ENCODE measurements around the gene TOP1.

The TOP1 gene

DNA sequence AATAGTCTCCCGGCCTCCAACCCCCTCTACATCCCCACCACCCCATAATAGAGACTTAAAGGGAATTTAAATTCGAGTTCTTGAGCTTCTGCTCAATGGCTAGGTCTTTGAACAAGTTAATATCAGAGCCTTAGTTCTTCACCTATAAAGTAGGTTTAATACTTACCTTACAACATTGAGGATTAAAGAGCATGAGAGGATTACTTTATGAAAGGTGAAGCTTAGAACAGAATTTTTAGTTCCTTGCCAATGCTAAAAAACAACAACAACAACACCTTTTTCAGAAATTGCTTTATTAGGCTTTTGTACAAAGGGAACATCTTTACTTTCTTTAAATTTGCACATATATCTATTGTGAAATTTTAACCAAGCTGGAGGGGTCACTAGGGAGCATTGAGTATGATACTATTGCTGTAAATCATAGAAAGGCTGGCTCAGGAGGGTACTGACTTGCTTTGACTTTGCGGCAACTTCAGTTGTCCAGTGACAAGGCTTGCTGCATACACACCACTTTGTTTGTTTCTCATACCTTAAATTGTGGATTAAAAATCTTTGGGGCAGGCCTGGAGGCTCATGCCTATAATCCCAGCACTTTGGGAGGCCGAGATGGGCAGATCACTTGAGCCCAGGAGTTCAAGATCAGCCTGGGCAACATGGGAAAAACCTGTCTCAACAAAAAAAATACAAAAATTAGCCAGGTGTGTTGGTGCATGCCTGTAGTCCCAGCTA, 9.7 kb downstream of the TOP1 start:
- no peak for DNase-seq

DNA sequence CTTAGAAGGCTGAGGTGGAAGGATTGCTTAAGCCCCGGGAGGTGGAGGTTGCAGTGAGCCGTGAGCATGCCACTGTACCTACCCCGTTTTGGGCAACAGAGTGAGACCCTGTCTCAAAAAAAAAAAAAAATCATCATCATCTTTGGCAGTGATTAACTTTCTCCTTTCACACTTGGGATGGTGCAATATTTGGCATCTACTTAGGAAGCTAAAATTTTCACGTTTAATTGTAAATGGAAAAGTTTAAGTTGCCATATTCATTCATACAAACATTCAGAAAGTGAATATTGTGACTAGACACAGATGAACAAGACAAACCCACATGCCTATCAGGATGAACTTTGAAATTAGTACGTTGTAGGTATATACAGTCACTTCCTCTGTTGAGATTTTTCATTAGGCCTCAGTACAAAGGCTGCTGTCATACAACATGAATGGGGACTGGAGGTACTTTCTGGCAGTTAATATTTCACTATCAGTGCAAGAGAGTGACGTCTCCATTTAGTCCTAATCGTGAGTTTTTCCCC, 10.3 kb downstream of the TOP1 start:
- no peak for DNase-seq

- DNase-seq, result no peak
Observed at GRCh38 chr20:41040855-41041254, 12.2 kb downstream of the TOP1 start.

DNA sequence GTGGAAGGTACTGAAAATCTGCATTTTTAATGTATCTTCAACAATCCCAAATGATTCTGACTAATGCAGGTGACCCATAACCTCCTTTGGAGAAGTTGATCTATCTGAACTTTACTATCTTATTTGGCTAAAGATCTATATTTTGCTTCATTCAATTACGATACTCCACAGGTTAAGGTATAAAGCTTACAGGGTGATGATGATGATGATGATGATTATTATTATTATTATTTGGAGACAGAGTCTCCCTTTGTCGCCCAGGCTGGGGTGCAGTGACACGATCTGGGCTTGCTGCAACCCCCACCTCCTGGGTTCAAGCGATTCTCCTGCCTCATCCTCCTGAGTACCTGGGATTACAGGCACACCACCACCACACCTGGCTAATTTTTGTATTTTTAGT, 13.1 kb downstream of the TOP1 start:
- no peak for DNase-seq

DNA sequence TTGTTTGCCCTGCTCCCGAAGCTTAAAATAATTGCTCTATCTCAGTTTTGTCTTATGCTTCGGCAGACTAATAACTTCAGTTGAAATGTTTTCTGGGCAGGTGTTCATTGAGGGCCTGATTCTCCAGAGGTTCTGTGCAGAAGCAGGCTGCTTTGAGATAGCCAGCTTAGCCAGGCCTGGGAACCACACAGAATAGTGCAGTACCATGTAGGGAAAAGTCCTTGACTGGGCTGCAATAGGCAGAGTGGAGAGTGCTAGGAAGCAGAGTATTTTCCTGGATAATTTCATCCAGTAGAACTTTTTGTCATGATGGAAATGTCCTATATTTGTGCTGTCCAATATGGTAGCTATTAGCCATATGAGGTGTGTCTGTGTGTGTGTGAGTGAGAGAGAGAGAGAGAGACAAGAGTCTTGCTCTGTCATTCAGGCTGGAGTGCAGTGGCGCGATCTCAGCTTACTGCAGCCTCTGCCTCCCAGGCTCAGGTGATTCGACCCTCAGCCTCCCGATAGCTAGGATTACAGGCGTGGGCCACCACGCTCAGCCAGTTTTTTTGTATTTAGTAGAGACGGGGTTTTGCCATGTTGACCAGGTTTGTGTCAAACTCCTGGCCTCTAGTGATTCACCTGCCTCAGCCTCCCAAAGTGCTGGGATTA, 15.9 kb downstream of the TOP1 start:
- DNase-seq, result no peak

DNA sequence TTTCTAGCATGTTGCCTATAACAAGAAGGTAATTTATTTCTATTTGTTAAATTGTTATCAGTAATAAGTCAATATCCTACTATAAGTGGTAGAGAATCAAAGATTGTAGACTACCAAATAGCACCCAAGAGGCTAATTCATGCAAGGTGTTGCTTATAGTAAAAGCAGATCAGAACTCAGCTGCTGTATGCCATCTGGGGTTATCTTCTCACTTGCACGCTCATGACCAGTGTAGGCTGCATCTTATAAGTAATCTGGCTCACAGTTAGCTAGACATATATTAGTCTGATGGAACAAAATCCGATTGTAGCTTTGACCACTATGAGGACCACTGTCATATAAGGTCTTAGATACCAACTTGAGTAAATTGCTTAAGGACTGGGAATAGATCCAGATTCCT, 17.0 kb downstream of the TOP1 start:
- DNase-seq, result no peak

GRCh38 chr20:41046716-41047115, 18.1 kb downstream of the TOP1 start:
- no peak for DNase-seq

DNA sequence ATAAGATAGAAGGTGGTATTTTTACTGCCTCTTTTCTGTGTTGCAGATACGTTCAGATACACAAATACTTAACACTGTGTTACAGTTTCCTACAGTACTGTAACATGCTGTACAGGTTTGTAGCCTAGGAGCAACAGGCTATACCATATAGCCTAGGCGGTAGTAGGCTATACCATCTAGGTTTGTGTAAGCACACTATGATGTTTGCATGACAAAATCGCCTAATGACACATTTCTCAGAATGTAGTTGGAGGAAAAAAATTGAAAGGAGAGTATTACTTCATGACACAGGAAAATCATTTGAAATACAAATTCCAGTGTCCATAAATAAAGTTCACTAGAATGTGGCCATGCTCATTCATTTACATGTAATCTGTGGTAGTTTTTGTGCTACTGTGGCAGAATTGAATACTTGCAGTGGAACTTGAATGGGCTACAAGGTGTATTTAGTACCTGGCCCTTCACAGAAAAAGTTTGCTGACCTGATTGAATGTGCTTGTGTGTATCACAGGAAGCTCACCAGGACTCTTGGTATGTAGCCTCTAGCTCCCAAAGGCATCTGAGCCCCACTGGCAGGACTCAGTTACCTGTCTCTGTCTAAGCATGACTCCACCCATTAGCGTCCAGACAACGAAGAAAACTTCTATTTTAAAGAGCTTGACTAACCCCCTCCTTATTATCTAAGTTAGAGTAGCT, 18.8 kb downstream of the TOP1 start:
- no peak for DNase-seq

DNA sequence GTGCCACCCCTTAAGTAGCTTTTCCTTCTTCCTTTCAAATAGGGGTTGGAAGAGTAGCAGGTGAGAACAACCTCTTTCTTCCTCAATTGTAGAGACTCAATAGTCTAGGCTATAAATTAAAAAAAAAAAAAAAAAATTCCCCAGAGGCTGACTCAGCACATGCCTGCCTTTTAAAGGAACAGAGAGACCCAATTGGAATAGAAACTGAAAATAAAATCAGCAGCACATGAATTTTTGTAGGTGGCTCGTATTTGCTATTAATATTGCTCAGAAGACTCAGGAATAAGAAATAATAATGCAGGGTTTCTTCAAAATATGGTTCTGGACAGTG, 19.3 kb downstream of the TOP1 start:
- DNase-seq, result peak; percentile 51

DNA sequence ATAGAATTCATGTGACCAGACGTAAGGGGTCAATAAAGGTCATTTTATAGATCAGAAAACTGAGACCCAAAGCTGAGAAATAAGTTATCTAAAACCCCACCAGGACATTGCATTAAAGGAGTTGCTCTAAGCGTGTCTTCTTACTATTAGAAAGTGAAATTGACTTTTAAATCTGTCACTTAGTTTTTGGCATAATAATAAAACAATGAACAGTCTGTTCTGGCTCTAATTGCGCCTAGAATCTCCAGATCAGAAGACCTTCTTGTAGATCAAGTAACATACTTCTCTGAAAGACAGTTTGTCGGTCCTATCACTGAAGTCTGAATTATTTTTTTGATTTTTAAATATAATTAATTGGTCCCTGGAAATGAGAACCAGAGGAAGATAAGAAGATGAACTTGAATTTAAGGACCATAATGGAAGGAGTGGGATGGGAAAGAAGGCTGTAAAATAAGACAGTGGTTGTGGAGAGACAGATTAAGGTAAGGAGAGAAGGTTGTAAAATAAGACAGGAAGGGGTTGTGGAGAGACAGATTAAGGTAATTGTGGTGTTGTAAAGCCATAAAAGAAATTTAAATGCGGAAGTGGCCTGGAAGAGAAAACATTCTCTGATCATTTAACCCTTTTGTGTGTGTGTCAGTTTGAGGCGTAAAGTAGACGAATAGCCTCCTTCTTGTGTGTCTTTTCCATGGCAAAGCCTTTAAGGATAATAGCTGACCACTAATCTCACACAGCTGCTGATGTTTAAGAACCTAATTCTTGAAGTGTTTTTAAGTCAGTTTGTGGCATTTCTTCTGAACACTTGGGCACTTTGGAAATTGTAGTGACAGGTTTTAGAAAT, 20.1 kb downstream of the TOP1 start:
- peak; percentile 50 for DNase-seq

DNA sequence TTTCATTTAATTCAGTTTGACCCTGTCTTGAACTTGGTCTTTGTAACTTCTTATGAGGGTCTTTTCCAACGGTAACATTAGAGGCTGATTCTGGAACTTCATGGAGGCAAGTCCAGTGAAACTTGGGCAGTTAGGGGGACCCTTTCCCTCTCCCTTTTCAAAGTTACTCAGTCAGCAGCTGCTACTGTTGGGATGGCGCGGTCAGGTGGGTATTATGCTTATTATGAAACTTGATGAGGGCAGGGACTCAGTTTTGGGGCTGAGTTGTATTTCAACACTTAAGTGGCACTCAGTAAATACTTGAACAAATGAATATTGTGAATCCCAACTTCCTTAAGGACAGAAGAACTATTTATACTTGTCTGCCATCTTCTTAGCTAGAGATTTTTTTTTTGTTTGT, 20.8 kb downstream of the TOP1 start:
- no peak for DNase-seq

DNA sequence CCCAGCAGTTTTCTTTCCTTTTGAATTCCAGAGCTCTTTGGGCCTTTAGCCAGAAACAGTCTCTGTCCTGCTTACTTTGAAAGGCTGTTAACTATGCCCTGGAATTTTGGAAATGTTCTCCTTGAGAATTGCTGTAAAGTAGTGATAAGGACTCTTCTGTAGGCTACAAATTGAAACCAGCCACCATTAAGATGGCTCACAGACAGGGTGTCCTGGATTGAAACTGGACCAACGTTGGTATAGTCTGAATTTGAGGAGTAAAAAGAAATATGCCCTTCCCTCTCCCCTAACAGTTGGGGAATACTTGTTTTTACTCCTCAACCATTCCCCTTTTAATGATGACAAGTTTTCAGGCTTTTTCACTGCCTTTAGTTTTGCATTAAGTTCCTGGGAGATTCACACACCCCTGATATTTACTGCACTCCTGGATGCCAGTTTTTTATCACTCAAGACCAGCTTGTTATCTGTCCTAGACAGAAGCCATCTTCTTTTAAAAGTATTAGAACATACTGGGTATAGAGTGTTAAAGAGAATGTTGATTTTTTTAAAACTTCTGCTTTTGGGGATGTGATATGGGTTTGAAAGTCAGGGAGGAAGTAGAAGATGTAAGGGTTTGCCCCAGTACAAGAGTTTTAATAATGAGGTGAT, 21.9 kb downstream of the TOP1 start:
- DNase-seq, result no peak

GRCh38 chr20:41051009-41051825, 22.6 kb downstream of the TOP1 start:
- DNase-seq, result no peak

DNA sequence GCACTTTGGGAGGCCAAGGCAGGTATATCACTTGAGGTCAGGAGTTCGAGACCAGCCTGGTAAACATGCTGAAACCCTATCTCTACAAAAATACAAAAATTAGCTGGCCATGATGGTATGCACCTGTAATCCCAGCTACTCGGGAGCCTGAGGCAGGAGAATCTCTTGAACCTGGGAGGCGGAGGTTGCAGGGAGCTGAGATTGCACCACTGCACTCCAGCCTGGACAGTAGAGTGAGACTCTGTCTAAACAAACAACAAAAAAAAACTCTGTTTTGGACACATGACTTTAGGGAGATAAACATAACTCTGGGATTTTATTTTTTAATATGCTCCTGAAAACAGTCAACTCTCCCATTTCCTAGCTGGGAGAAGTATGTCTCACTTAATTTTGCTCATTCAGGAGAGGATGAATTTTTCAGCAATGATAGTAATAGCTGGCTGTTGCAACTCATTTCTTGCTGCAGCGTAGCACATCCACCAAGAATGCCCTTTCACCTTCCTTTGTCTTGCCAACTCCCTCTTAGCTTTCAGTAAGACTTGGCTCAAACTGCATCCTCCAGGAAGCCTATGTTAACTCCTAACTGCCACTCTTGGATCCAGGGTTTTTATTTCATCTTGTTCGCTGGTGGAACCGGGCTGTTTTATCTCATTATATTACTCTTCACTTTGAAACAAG, 24.3 kb downstream of the TOP1 start:
- DNase-seq, result no peak

DNA sequence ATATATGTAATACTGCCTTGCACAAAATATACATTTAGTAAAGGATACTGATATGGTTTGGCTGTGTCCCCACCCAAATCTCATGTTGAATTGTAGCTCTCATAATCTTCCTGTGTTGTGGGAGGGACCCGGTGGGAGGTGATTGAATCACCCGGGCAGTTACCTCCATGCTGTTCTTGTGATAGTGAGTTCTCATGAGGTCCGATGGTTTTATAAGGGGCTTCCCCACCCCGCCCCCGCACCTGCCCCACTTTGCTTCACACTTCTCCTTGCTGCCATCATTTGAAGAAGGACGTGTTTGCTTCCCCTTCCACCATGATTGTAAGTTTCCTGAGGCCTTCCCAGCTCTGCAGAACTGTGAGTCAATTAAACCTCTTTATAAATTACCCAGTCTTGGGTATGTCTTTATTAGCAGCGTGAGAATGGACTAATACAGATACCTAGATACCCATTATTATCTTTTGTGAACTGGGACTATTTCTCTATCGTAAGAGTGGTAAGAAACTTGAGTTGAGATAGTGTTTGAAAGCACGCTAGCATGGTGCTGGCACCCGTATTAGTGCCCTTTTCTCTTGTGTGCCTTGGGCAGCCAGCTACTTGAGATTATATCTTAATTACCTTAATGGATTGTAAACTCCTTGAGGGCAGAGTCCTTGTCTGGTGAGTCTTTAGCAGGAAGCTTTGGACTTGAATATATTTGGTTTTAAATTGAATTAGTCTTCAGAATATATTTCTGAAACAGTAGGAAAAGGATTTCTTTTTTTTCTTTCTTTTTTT, 25.6 kb downstream of the TOP1 start:
- DNase-seq, result no peak

DNA sequence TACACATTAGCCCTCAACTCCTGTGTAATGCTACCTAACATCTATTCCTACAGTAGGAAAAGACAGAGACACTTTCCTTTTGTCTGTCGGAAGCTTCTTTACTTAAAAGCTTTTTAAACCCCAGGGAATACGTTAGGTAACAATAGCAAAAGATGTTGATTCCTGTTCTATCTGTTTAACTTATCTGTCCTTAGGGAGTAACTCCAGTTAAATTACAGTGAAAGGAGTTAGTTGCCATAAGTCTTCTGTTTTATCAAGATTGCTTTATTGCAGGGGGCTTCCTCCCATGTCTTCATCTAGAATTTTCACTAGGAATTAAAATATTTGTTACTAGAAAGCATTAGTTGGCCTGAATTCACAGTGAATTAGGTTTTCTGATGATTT, 26.2 kb downstream of the TOP1 start:
- DNase-seq, result no peak

DNA sequence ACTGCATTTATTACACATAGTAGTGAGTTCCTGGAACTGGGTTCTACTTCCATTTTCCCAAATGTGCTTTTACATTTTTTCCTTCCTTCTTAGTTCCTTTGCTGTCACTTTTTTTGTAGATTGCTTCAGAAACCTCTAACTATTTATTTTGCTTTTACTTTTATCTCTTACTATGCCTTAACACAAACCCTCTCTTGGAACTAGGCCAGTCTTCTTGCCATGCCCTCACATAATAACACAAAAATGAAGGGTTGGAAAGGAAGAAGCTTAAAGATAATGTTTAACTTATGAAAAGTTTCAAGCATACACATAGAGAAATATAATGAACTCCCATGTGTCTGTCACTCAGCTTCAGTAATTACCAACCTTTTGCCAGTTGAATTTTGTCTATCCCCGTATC, 27.1 kb downstream of the TOP1 start:
- DNase-seq, result no peak

DNA sequence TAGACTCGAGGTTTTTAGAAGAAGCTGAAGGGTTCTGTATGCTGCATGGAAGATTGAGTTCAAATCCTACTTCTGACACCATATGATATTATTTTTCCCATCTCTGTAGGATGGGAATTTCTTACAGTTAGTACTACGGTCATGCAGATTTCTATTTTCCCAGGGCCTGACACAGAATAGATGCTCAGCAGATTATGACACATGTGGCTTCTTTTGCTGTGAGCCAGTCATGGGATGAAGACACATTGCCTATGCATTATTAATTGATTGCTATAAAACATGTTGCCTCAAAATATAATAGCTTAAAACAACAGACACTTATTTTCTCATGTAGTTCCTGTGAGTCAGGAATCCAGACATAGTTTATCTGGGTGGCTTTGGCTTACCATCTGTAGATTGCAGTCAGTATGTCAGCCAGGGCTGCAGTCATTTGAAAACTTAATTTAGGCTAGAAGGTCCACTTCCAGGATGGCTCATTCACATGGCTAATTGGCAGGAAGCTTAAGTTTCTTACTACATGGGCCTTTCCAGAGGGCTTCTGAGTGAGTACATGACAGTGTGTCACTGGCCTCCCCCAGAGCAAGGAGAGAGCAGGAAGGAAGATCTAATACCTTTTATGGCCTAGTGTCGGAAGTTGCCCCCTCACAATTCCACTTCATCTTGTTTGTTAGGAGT, 29.5 kb downstream of the TOP1 start:
- no peak for DNase-seq

All from CD4-positive, alpha-beta T cell treated with Interleukin-10 for 1 hour (primary cell).